Activated T-helper 2 cell treated with anti-CD3 and anti-CD28 coated beads, Interferon-gamma antibody, Interleukin-2, Interleukin-4, amounts not matched to agents 10 μg/mL and 5 μg/mL and 100 μg/mL, durations not matched to agents 14 hours and 24 hours and 36 hours (primary cell): ENCODE measurements around the gene TSHR. TPM values are rescaled to one million over a fixed set of nuclear protein-coding genes. Genes with fewer than 3 reads are reported as not detected.

ENCODE experiments used
- DNase-seq: peaks from one replicate; pipeline ENCODE4 v3.0.0; 2021; ENCODE audit warnings: low spot score
- H3K27ac Mint-ChIP-seq: one replicate; pipeline ENCODE4 v1.8.0; 2021; ENCODE audit warnings: mixed read lengths
- H3K27me3 Mint-ChIP-seq: one replicate; pipeline ENCODE4 v1.8.0; 2021; ENCODE audit warnings: low read depth, mixed read lengths
- H3K36me3 Mint-ChIP-seq: one replicate; pipeline ENCODE4 v1.8.0; 2021; ENCODE audit warnings: low read depth, mixed read lengths
- H3K4me1 Mint-ChIP-seq: one replicate; pipeline ENCODE4 v1.8.0; 2021; ENCODE audit warnings: low read depth, mixed read lengths
- H3K4me3 Mint-ChIP-seq: one replicate; pipeline ENCODE4 v1.8.0; 2021; ENCODE audit warnings: low read depth, mild to moderate bottlenecking, moderate library complexity, mixed read lengths
- H3K9me3 Mint-ChIP-seq: one replicate; pipeline ENCODE4 v1.8.0; 2021; ENCODE audit warnings: mixed read lengths
- intact Hi-C: fragments of 100-400 bp; cut with micrococcal nuclease; formaldehyde crosslinking; loops from one replicate; pipeline ENCODE4 v1.15.1; 2023
- total RNA-seq: library from RNA; stranded (reverse); gene quantifications from 2 replicates; pipeline ENCODE4 v1.2.3, GENCODE V29; 2022

Gene TSHR
- total RNA-seq, 1 donor from 2014 or later, result not detected

DNA sequence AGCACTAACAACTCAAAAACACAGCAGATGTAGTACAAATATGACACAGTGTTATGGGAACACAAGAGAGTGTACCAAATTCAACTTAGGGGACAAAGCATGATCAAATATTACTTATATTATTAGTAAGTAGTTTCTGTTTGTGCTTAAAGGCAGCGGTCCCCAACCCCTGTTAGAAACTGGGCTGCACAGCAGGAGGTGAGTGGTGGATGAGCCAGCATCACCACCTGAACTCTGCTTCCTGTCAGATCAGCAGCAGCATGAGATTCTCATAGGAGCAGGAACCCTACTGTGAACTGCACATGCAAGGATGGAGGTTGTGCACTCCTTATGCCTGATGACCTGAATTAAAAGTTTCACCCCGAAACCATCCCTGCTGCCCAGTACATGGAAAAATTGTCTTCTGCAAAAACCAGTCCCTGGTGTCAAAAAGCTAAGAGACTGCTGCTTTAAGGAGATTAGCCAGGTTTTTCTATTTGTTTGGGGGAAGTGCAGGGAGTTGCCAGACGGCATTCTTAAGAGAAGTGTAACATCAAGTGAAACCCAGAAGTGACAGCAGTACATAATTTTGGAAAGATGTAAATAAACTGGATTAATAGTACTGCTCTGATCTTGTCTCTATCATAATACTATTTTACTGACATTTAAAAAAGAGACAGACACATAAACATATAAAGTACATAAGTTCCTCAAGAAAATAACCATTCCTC is 238.7 kb downstream of the TSHR start:
- intact Hi-C loops, result no loop called here
- Mint-ChIP-seq H3K27ac (peak overlapping the region; percentile 42), H3K27me3 (no peaks in the 10 kb centered on the region), H3K36me3 (peaks cover 80% of the 10 kb centered on the region), H3K4me1 (peaks cover 34% of the 10 kb centered on the region), H3K9me3 (no peaks in the 10 kb centered on the region), H3K4me3 (no peak overlapping the region)
- no peak for DNase-seq

Other genes with a start within 250 kb of the TSHR start
- gene CEP128, start 13.9 kb upstream of the TSHR start, total RNA-seq, result 18.0 and 20.7 TPM in 2 replicates